Mesendoderm (in vitro differentiated cells): ENCODE measurements around the gene ANKHD1.

Source experiments
- DNase-seq: peaks from one replicate; pipeline ENCODE4 v3.0.0; 2013
- H2AK5ac ChIP-seq: 2 replicates; pipeline ENCODE4 v1.6.1; 2013; ENCODE audit warnings: low read length, inconsistent platforms
- H2BK120ac ChIP-seq: 2 replicates; pipeline ENCODE4 v1.6.1; 2013; ENCODE audit warnings: low read depth, mild to moderate bottlenecking, low read length, moderate library complexity, mixed read lengths
- H2BK15ac ChIP-seq: replicated peaks from 2 replicates; pipeline ENCODE4 v1.6.1; 2013; ENCODE audit warnings: low read depth, mild to moderate bottlenecking, moderate library complexity
- H2BK5ac ChIP-seq: 2 replicates; pipeline ENCODE4 v1.6.1; 2013; ENCODE audit warnings: low read length, inconsistent platforms
- H3K18ac ChIP-seq: 2 replicates; pipeline ENCODE4 v1.6.1; 2013; ENCODE audit warnings: mild to moderate bottlenecking, low read length, mixed read lengths
- H3K23ac ChIP-seq: one replicate; pipeline ENCODE4 v1.6.1; 2013; ENCODE audit warnings: low read length
- H3K27ac ChIP-seq: 2 replicates; pipeline ENCODE4 v1.5.1; 2013; ENCODE audit warnings: low read depth, mild to moderate bottlenecking, inconsistent platforms, low read length, moderate library complexity
- H3K27me3 ChIP-seq: 2 replicates; pipeline ENCODE4 v1.6.1; 2013; ENCODE audit warnings: low read length, control low read depth, mild to moderate bottlenecking, inconsistent platforms; ENCODE audit not compliant: insufficient read depth, poor library complexity
- H3K36me3 ChIP-seq: 2 replicates; pipeline ENCODE4 v1.6.1; 2013; ENCODE audit warnings: low read length, inconsistent platforms; ENCODE audit not compliant: control insufficient read depth, insufficient read depth
- H3K4ac ChIP-seq: one replicate; pipeline ENCODE4 v1.6.1; 2013; ENCODE audit warnings: low read depth, mild to moderate bottlenecking, low read length, moderate library complexity
- H3K4me1 ChIP-seq: 2 replicates; pipeline ENCODE4 v1.6.1; 2013; ENCODE audit warnings: low read depth, low read length, inconsistent platforms; ENCODE audit not compliant: control insufficient read depth
- H3K4me2 ChIP-seq: 2 replicates; pipeline ENCODE4 v1.6.1; 2013; ENCODE audit warnings: low read length
- H3K4me3 ChIP-seq: 2 replicates; pipeline ENCODE4 v1.5.1; 2013; ENCODE audit warnings: mild to moderate bottlenecking, low read length
- H3K56ac ChIP-seq: one replicate; pipeline ENCODE4 v1.6.1; 2013; ENCODE audit warnings: low read length
- H3K79me1 ChIP-seq: 2 replicates; pipeline ENCODE4 v1.6.1; 2013; ENCODE audit warnings: low read length, inconsistent platforms
- H3K79me2 ChIP-seq: 2 replicates; pipeline ENCODE4 v1.6.1; 2013; ENCODE audit warnings: mild to moderate bottlenecking, low read length; ENCODE audit not compliant: control insufficient read depth, insufficient read depth
- H3K9ac ChIP-seq: 2 replicates; pipeline ENCODE4 v1.6.1; 2013; ENCODE audit warnings: low read length, inconsistent platforms
- H4K5ac ChIP-seq: one replicate; pipeline ENCODE4 v1.6.1; 2013; ENCODE audit warnings: low read length
- H4K8ac ChIP-seq: one replicate; pipeline ENCODE4 v1.6.1; 2013; ENCODE audit warnings: low read depth, mild to moderate bottlenecking, control low read depth, low read length, moderate library complexity
- WGBS: extraction: QIAGEN DNeasy Blood & Tissue Kit; methylation state at CpG from one replicate; pipeline ENCODE4 v1.1.7; 2013; ENCODE audit warnings: low lambda C conversion rate, missing lambda C conversion rate; ENCODE audit not compliant: insufficient coverage; ENCODE audit errors: extremely low coverage; 5-methylcytosine and 5-hydroxymethylcytosine counted together

Gene ANKHD1

DNA sequence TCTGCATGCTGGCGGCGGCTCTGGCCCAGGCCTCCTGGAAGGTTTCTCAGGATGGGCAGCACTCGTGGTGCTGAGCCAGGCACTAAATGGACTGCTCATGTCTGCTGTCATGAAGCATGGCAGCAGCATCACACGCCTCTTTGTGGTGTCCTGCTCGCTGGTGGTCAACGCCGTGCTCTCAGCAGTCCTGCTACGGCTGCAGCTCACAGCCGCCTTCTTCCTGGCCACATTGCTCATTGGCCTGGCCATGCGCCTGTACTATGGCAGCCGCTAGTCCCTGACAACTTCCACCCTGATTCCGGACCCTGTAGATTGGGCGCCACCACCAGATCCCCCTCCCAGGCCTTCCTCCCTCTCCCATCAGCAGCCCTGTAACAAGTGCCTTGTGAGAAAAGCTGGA, 166.2 kb downstream of the ANKHD1 start:
- H3K18ac ChIP-seq: no peak overlapping the region
- H2BK120ac ChIP-seq: no peak overlapping the region
- H3K9ac ChIP-seq: no peak overlapping the region
- no peak overlapping the region for H3K56ac ChIP-seq
- peaks cover 14% of the 10 kb centered on the region for H3K4me1 ChIP-seq
- H3K79me2 ChIP-seq: peaks cover 5% of the 10 kb centered on the region
- H2BK15ac ChIP-seq: no peak overlapping the region
- H3K23ac ChIP-seq: no peak overlapping the region
- no CpG with 5 or more reads among the region's 13 CpGs for WGBS
- no peak overlapping the region for H3K27ac ChIP-seq
- no peak overlapping the region for H2AK5ac ChIP-seq
- H4K5ac ChIP-seq: no peak overlapping the region
- H3K36me3 ChIP-seq: peaks cover 3% of the 10 kb centered on the region
- no peak overlapping the region for H4K8ac ChIP-seq
- H2BK5ac ChIP-seq: no peak overlapping the region
- DNase-seq: no peak
- H3K4me2 ChIP-seq: no peak overlapping the region
- no peak overlapping the region for H3K4ac ChIP-seq
- H3K27me3 ChIP-seq: no peaks in the 10 kb centered on the region
- peaks cover 12% of the 10 kb centered on the region for H3K79me1 ChIP-seq
- H3K4me3 ChIP-seq: no peak overlapping the region

- no peak overlapping the region for H3K27ac ChIP-seq
- no peak for DNase-seq
- H3K4me3 ChIP-seq: no peak overlapping the region
- no peak overlapping the region for H2BK120ac ChIP-seq
- no peak overlapping the region for H3K18ac ChIP-seq
- no peak overlapping the region for H2BK5ac ChIP-seq
- no peaks in the 10 kb centered on the region for H3K27me3 ChIP-seq
- H3K4ac ChIP-seq: no peak overlapping the region
- no peak overlapping the region for H3K4me2 ChIP-seq
- peaks cover 12% of the 10 kb centered on the region for H3K79me1 ChIP-seq
- no peak overlapping the region for H3K23ac ChIP-seq
- no peak overlapping the region for H4K5ac ChIP-seq
- no peak overlapping the region for H2BK15ac ChIP-seq
- peaks cover 5% of the 10 kb centered on the region for H3K79me2 ChIP-seq
- no CpG with 5 or more reads among the region's 2 CpGs for WGBS
- peaks cover 12% of the 10 kb centered on the region for H3K4me1 ChIP-seq
- H3K56ac ChIP-seq: no peak overlapping the region
- H2AK5ac ChIP-seq: no peak overlapping the region
- peaks cover 3% of the 10 kb centered on the region for H3K36me3 ChIP-seq
- H4K8ac ChIP-seq: no peak overlapping the region
- H3K9ac ChIP-seq: no peak overlapping the region
Observed at GRCh38 chr5:140568443-140569063, 166.9 kb downstream of the ANKHD1 start.

- Histone ChIP-seq H2BK120ac (no peak overlapping the region), H3K36me3 (peaks cover 3% of the 10 kb centered on the region), H3K27me3 (no peaks in the 10 kb centered on the region), H4K5ac (no peak overlapping the region), H3K4me2 (no peak overlapping the region), H3K4ac (no peak overlapping the region), H3K4me3 (no peak overlapping the region), H4K8ac (no peak overlapping the region), H3K4me1 (peaks cover 12% of the 10 kb centered on the region), H2AK5ac (no peak overlapping the region), H3K9ac (no peak overlapping the region), H2BK5ac (no peak overlapping the region), H3K27ac (no peak overlapping the region), H3K79me2 (peaks cover 5% of the 10 kb centered on the region), H3K79me1 (peaks cover 12% of the 10 kb centered on the region), H3K18ac (no peak overlapping the region), H3K23ac (no peak overlapping the region), H3K56ac (no peak overlapping the region), H2BK15ac (no peak overlapping the region)
- no peak for DNase-seq
- no CpG with 5 or more reads among the region's 4 CpGs for WGBS
Observed at GRCh38 chr5:140569197-140569596, 167.6 kb downstream of the ANKHD1 start.

GRCh38 chr5:140570058-140570457, 168.4 kb downstream of the ANKHD1 start:
- Histone ChIP-seq H3K9ac (no peak overlapping the region), H3K4me3 (no peak overlapping the region), H2BK15ac (no peak overlapping the region), H2BK5ac (no peak overlapping the region), H4K8ac (no peak overlapping the region), H3K27me3 (no peaks in the 10 kb centered on the region), H3K36me3 (peaks cover 3% of the 10 kb centered on the region), H3K56ac (no peak overlapping the region), H3K27ac (no peak overlapping the region), H3K23ac (no peak overlapping the region), H4K5ac (no peak overlapping the region), H2AK5ac (no peak overlapping the region), H2BK120ac (no peak overlapping the region), H3K79me1 (peaks cover 10% of the 10 kb centered on the region), H3K18ac (no peak overlapping the region), H3K4me2 (no peak overlapping the region), H3K4ac (no peak overlapping the region), H3K4me1 (peaks cover 12% of the 10 kb centered on the region), H3K79me2 (peaks cover 5% of the 10 kb centered on the region)
- no CpG with 5 or more reads among the region's 4 CpGs for WGBS
- no peak for DNase-seq

DNA sequence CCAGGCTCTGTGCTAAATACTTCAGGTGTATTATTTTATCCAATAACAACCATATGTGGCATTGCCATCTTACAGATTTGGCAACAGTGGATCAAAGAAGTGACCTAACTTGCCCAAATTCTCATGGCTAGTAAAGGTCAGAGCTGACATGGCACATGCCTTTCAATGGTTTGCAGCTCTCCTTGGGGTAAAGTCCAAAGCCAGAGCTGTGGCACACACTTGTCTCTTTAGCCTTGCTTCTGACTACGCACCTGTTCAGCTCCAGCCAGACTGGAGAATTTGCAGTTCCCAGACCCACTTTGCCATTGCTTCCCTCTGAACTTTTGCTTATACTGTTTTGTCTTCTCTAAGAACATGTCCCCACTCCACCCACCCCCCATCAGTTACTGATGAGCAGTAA, 168.9 kb downstream of the ANKHD1 start:
- Histone ChIP-seq H3K9ac (no peak overlapping the region), H4K8ac (no peak overlapping the region), H3K23ac (no peak overlapping the region), H2BK15ac (no peak overlapping the region), H3K4ac (no peak overlapping the region), H3K27ac (no peak overlapping the region), H4K5ac (no peak overlapping the region), H3K27me3 (no peaks in the 10 kb centered on the region), H3K79me2 (peaks cover 2% of the 10 kb centered on the region), H3K4me2 (no peak overlapping the region), H3K56ac (no peak overlapping the region), H3K4me3 (no peak overlapping the region), H3K79me1 (peaks cover 5% of the 10 kb centered on the region), H3K36me3 (peaks cover 3% of the 10 kb centered on the region), H3K18ac (no peak overlapping the region), H2AK5ac (no peak overlapping the region), H2BK120ac (no peak overlapping the region), H2BK5ac (no peak overlapping the region), H3K4me1 (peaks cover 9% of the 10 kb centered on the region)
- no CpG with 5 or more reads among the region's 1 CpG for WGBS
- no peak for DNase-seq

GRCh38 chr5:140571105-140571504, 169.5 kb downstream of the ANKHD1 start:
- Histone ChIP-seq H3K18ac (no peak overlapping the region), H3K4me2 (no peak overlapping the region), H2BK5ac (no peak overlapping the region), H3K9ac (no peak overlapping the region), H3K4ac (no peak overlapping the region), H2BK15ac (no peak overlapping the region), H3K27ac (no peak overlapping the region), H4K8ac (no peak overlapping the region), H2BK120ac (no peak overlapping the region), H2AK5ac (no peak overlapping the region), H3K23ac (no peak overlapping the region), H4K5ac (no peak overlapping the region), H3K27me3 (no peaks in the 10 kb centered on the region), H3K79me1 (peaks cover 4% of the 10 kb centered on the region), H3K4me3 (no peak overlapping the region), H3K4me1 (peaks cover 5% of the 10 kb centered on the region), H3K36me3 (peaks cover 3% of the 10 kb centered on the region), H3K79me2 (no peaks in the 10 kb centered on the region), H3K56ac (no peak overlapping the region)
- DNase-seq: no peak
- WGBS: no CpG with 5 or more reads among the region's 5 CpGs
